Activated CD4-positive, alpha-beta memory T cell treated with anti-CD3 and anti-CD28 coated beads for 36 hours (primary cell): ENCODE measurements around the gene FTO. TPM values are rescaled to one million over a fixed set of nuclear protein-coding genes. Genes with fewer than 3 reads are reported as not detected.

Source experiments
- CTCF ChIA-PET: fragments of 350-600 bp; sonication (Branson Sonifier 250); formaldehyde crosslinking; loops from one replicate; lab custom pipeline; 2021; ENCODE audit warnings: antibody characterized with exemption, inconsistent platforms; lab: Charles Lee
- POLR2A ChIA-PET: fragments of 350-600 bp; sonication (Branson Sonifier 250); formaldehyde crosslinking; loops from one replicate; lab custom pipeline; 2021; ENCODE audit warnings: antibody characterized with exemption; lab: Charles Lee
- DNase-seq: peaks from one replicate; pipeline ENCODE4 v3.0.0-alpha.2; 2020
- H3K27ac Mint-ChIP-seq: one replicate; pipeline ENCODE4 v1.8.0; 2021; ENCODE audit warnings: mixed read lengths
- H3K27me3 Mint-ChIP-seq: one replicate; pipeline ENCODE4 v1.8.0; 2021; ENCODE audit warnings: mixed read lengths
- H3K36me3 Mint-ChIP-seq: one replicate; pipeline ENCODE4 v1.8.0; 2021; ENCODE audit warnings: mixed read lengths
- H3K4me1 Mint-ChIP-seq: one replicate; pipeline ENCODE4 v1.8.0; 2021; ENCODE audit warnings: low read depth, mixed read lengths
- H3K4me3 Mint-ChIP-seq: one replicate; pipeline ENCODE4 v1.8.0; 2021; ENCODE audit warnings: mild to moderate bottlenecking, mixed read lengths
- H3K9me3 Mint-ChIP-seq: one replicate; pipeline ENCODE4 v1.8.0; 2021; ENCODE audit warnings: mixed read lengths
- intact Hi-C: fragments of 100-400 bp; cut with micrococcal nuclease; formaldehyde crosslinking; loops from one replicate; pipeline ENCODE4 v1.15.1; 2023
- total RNA-seq, 2 experiments: library from RNA; stranded (reverse); gene quantifications; one replicate each; pipeline ENCODE4 v1.2.3, GENCODE V29; 2021

FTO gene
- total RNA-seq, 2 experiments from 2014 or later = 50.7 to 53.1 TPM

- H3K4me1 Mint-ChIP-seq = no peaks in the 10 kb centered on the region
- peaks cover 21% of the 10 kb centered on the region for H3K9me3 Mint-ChIP-seq
- H3K27me3 Mint-ChIP-seq = no peaks in the 10 kb centered on the region
- CTCF ChIA-PET = no interaction called here
- peaks cover 51% of the 10 kb centered on the region for H3K36me3 Mint-ChIP-seq
- H3K27ac Mint-ChIP-seq = no peak overlapping the region
- no peak overlapping the region for H3K4me3 Mint-ChIP-seq
- no peak for DNase-seq
- POLR2A ChIA-PET = no interaction called here
- intact Hi-C loops = no loop called here
Observed at GRCh38 chr16:54027995-54028394, 324.0 kb downstream of the FTO start.

DNA sequence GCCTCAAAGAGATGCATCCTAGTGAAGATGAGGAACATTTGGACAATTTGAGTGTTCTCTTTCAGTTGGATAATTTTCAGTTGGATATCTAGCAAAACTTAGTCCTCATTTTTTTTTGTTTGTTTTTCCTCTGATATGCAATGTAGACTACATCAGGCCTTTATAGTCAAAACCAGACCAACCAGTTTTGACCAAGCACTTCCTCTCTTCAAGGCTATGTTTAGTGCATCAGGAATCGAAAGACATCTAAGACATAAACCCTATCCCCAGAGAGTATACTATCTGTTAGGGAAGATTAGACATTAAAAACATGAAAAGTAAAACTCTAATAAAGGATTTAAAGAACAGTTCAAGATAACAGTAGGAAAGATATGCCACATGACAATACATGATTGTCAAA lies 326.5 kb downstream of the FTO start:
- Mint-ChIP-seq H3K4me3 (no peak overlapping the region), H3K27me3 (no peaks in the 10 kb centered on the region), H3K9me3 (peaks cover 21% of the 10 kb centered on the region), H3K27ac (no peak overlapping the region), H3K4me1 (no peaks in the 10 kb centered on the region), H3K36me3 (peaks cover 49% of the 10 kb centered on the region)
- intact Hi-C loops = no loop called here
- ChIA-PET CTCF (no interaction called here), POLR2A (no interaction called here)
- DNase-seq = no peak

DNA sequence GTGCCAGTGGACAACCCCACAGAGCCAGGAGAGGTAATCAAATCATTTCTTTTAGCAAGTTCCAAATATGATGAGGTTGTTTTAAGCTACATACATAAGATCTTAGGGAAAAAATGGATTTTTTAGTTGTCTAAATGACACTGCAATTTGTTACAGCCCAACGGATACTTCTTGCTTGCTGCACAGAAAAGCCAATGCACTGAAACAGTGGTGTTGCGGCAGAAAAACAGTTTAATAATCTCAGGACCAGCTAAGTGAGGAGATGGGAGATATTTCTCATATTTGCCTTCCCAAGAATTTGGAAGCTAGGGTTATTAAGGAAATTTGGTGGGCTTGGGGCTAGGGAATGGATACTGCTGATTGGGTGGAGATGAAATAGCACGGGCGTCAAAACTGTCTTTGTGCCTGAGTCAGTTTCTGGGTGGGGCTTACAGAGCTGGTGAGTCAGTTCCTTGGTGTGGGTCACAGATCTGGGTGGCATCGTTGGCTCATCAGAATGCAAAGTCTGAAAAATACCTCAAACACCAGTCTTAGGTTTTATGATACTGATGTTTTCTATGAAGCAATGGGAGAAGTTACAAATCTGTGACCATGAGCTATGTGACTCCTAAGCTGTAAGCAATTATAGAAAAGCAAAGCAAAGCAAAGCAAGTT lies 327.3 kb downstream of the FTO start:
- Mint-ChIP-seq H3K9me3 (peaks cover 21% of the 10 kb centered on the region), H3K27ac (no peak overlapping the region), H3K36me3 (peaks cover 49% of the 10 kb centered on the region), H3K4me3 (no peak overlapping the region), H3K27me3 (no peaks in the 10 kb centered on the region), H3K4me1 (no peaks in the 10 kb centered on the region)
- ChIA-PET CTCF (no interaction called here), POLR2A (no interaction called here)
- no peak for DNase-seq
- intact Hi-C loops = no loop called here

GRCh38 chr16:54033747-54034146 lies 329.8 kb downstream of the FTO start:
- POLR2A ChIA-PET = no interaction called here
- Mint-ChIP-seq H3K4me1 (no peaks in the 10 kb centered on the region), H3K4me3 (no peak overlapping the region), H3K27ac (no peak overlapping the region), H3K36me3 (peaks cover 37% of the 10 kb centered on the region), H3K27me3 (no peaks in the 10 kb centered on the region), H3K9me3 (peaks cover 17% of the 10 kb centered on the region)
- no peak for DNase-seq
- intact Hi-C loops = no loop called here
- CTCF ChIA-PET = no interaction called here

DNA sequence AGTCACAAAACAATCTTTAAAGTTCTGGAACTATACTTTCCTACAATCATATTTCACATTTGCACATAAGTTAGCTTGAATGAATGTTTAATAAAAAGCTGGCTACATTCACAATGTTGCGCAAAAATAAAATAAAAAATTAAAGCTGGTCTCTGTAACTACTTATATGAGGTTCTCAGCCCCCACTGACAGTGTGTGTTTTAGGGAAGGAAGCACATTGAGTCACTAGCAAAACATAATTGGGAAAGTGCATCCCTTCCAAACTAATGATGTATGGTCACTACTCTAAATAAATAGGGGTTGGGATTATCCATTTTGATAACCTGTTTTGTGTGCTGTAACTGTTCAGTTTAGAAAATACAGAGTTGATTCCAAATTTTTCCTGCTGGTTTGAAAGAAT lies 330.7 kb downstream of the FTO start:
- no peaks in the 10 kb centered on the region for H3K27me3 Mint-ChIP-seq
- H3K9me3 Mint-ChIP-seq = peaks cover 17% of the 10 kb centered on the region
- H3K36me3 Mint-ChIP-seq = peaks cover 34% of the 10 kb centered on the region
- ChIA-PET POLR2A (no interaction called here), CTCF (no interaction called here)
- H3K4me3 Mint-ChIP-seq = no peak overlapping the region
- no peak overlapping the region for H3K27ac Mint-ChIP-seq
- intact Hi-C loops = no loop called here
- no peak for DNase-seq
- H3K4me1 Mint-ChIP-seq = no peaks in the 10 kb centered on the region

GRCh38 chr16:54040480-54040879 lies 336.5 kb downstream of the FTO start:
- no peak for DNase-seq
- CTCF ChIA-PET = no interaction called here

GRCh38 chr16:54040975-54041374 lies 337.0 kb downstream of the FTO start:
- H3K4me1 Mint-ChIP-seq = no peaks in the 10 kb centered on the region
- peaks cover 8% of the 10 kb centered on the region for H3K9me3 Mint-ChIP-seq
- intact Hi-C loops = no loop called here
- H3K27ac Mint-ChIP-seq = no peak overlapping the region
- H3K27me3 Mint-ChIP-seq = no peaks in the 10 kb centered on the region
- ChIA-PET CTCF (no interaction called here), POLR2A (no interaction called here)
- DNase-seq = no peak
- H3K36me3 Mint-ChIP-seq = peaks cover 18% of the 10 kb centered on the region
- H3K4me3 Mint-ChIP-seq = no peak overlapping the region

More at GRCh38 chr16:54040480-54040879, 336.5 kb downstream of the FTO start:
- H3K4me1 Mint-ChIP-seq = no peaks in the 10 kb centered on the region
- H3K27me3 Mint-ChIP-seq = no peaks in the 10 kb centered on the region
- H3K4me3 Mint-ChIP-seq = no peak overlapping the region
- intact Hi-C loops = no loop called here
- peaks cover 19% of the 10 kb centered on the region for H3K36me3 Mint-ChIP-seq
- POLR2A ChIA-PET = no interaction called here
- no peak overlapping the region for H3K27ac Mint-ChIP-seq
- peaks cover 8% of the 10 kb centered on the region for H3K9me3 Mint-ChIP-seq

GRCh38 chr16:54048586-54049495 lies 344.9 kb downstream of the FTO start:
- H3K4me3 Mint-ChIP-seq = no peak overlapping the region
- no peaks in the 10 kb centered on the region for H3K27me3 Mint-ChIP-seq
- peaks cover 2% of the 10 kb centered on the region for H3K36me3 Mint-ChIP-seq
- POLR2A ChIA-PET = no interaction called here
- CTCF ChIA-PET = no interaction called here
- intact Hi-C loops = no loop called here
- no peak for DNase-seq
- H3K9me3 Mint-ChIP-seq = no peaks in the 10 kb centered on the region
- H3K27ac Mint-ChIP-seq = no peak overlapping the region
- no peaks in the 10 kb centered on the region for H3K4me1 Mint-ChIP-seq

DNA sequence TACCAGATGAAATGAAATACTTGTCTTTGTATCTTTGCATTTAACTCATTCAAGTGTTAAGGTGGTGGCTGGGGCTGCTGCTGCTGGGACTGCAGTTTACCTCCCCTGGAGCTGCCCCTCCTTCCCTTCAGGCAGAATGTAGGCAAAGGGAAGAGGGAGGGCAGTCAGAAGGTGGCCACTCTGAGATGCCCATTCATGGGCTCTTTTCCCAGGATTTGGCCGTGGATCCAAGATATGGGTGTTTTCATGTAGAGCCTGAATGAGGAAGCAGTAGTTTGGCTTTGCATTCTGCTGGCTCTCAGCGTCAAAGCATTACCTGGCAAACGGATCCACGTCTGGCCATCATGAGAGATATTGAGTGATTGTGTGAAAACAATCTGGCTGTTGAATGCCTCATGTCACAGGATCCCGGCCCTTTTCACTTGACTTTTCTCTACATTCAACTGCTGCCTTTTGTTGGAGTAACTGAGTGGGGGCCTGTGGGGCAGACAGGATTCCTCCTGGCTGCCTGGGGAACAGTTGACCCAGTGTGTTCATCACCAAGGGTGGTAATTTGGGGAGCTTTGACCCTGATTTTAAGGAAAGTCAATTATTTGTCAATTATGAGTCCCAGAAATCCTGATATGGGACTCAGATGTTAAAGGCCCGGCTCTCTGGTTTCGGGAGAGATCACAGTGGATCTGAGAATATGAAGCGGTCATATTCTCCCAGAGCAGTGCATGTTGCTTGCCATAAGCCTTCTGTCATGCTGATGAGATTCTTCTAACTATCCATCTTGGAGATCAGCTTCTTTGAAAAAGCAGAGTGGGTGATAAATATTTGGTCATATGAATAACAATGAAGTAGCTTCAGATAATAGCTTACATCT lies 345.9 kb downstream of the FTO start:
- intact Hi-C loops = no loop called here
- CTCF ChIA-PET = no interaction called here
- DNase-seq = no peak
- Mint-ChIP-seq H3K4me3 (no peak overlapping the region), H3K36me3 (peaks cover 2% of the 10 kb centered on the region), H3K27ac (no peak overlapping the region), H3K9me3 (no peaks in the 10 kb centered on the region), H3K27me3 (no peaks in the 10 kb centered on the region), H3K4me1 (no peaks in the 10 kb centered on the region)
- POLR2A ChIA-PET = no interaction called here

- DNase-seq = no peak
- CTCF ChIA-PET = no interaction called here
- no peak overlapping the region for H3K4me3 Mint-ChIP-seq
- POLR2A ChIA-PET = no interaction called here
- H3K4me1 Mint-ChIP-seq = no peaks in the 10 kb centered on the region
- no peak overlapping the region for H3K27ac Mint-ChIP-seq
- intact Hi-C loops = no loop called here
- no peaks in the 10 kb centered on the region for H3K27me3 Mint-ChIP-seq
- H3K9me3 Mint-ChIP-seq = no peaks in the 10 kb centered on the region
- H3K36me3 Mint-ChIP-seq = peaks cover 2% of the 10 kb centered on the region
Observed at GRCh38 chr16:54050459-54051210, 346.7 kb downstream of the FTO start.

DNA sequence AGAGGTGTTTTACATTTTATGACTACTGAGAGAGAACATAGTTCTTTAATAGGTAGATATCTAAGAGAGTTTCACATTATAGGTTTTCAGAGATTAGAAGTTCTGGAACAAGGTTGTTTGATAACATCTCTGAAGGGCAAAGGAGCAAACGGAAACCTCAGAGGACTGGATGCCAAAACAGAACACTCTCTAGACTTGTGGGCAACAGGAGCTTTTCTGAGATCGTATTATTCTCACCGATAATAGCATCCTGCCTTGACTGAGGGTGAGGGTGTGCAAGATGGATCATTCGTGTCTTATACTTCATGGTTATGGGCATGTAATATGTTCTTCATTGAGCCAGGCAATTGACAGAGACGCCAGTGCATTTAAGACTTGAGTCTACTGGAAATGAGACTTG lies 347.9 kb downstream of the FTO start:
- intact Hi-C loops = no loop called here
- no peaks in the 10 kb centered on the region for H3K27me3 Mint-ChIP-seq
- CTCF ChIA-PET = no interaction called here

More for the DNA sequence above, 347.9 kb downstream of the FTO start:
- DNase-seq = no peak
- H3K27ac Mint-ChIP-seq = no peak overlapping the region
- H3K36me3 Mint-ChIP-seq = peaks cover 6% of the 10 kb centered on the region
- H3K9me3 Mint-ChIP-seq = no peaks in the 10 kb centered on the region
- H3K4me3 Mint-ChIP-seq = no peak overlapping the region
- POLR2A ChIA-PET = no interaction called here
- H3K4me1 Mint-ChIP-seq = no peaks in the 10 kb centered on the region
